Mesendoderm (in vitro differentiated cells): ENCODE data around the gene CAMK4.

ENCODE experiments used
- DNase-seq: peaks from one replicate; pipeline ENCODE4 v3.0.0; 2013
- H2AK5ac ChIP-seq: 2 replicates; pipeline ENCODE4 v1.6.1; 2013; ENCODE audit warnings: low read length, inconsistent platforms
- H2BK120ac ChIP-seq: 2 replicates; pipeline ENCODE4 v1.6.1; 2013; ENCODE audit warnings: low read depth, mild to moderate bottlenecking, low read length, moderate library complexity, mixed read lengths
- H2BK15ac ChIP-seq: replicated peaks from 2 replicates; pipeline ENCODE4 v1.6.1; 2013; ENCODE audit warnings: low read depth, mild to moderate bottlenecking, moderate library complexity
- H2BK5ac ChIP-seq: 2 replicates; pipeline ENCODE4 v1.6.1; 2013; ENCODE audit warnings: low read length, inconsistent platforms
- H3K18ac ChIP-seq: 2 replicates; pipeline ENCODE4 v1.6.1; 2013; ENCODE audit warnings: mild to moderate bottlenecking, low read length, mixed read lengths
- H3K23ac ChIP-seq: one replicate; pipeline ENCODE4 v1.6.1; 2013; ENCODE audit warnings: low read length
- H3K27ac ChIP-seq: 2 replicates; pipeline ENCODE4 v1.5.1; 2013; ENCODE audit warnings: low read depth, mild to moderate bottlenecking, inconsistent platforms, low read length, moderate library complexity
- H3K27me3 ChIP-seq: 2 replicates; pipeline ENCODE4 v1.6.1; 2013; ENCODE audit warnings: low read length, control low read depth, mild to moderate bottlenecking, inconsistent platforms; ENCODE audit not compliant: insufficient read depth, poor library complexity
- H3K36me3 ChIP-seq: 2 replicates; pipeline ENCODE4 v1.6.1; 2013; ENCODE audit warnings: low read length, inconsistent platforms; ENCODE audit not compliant: control insufficient read depth, insufficient read depth
- H3K4ac ChIP-seq: one replicate; pipeline ENCODE4 v1.6.1; 2013; ENCODE audit warnings: low read depth, mild to moderate bottlenecking, low read length, moderate library complexity
- H3K4me1 ChIP-seq: 2 replicates; pipeline ENCODE4 v1.6.1; 2013; ENCODE audit warnings: low read depth, low read length, inconsistent platforms; ENCODE audit not compliant: control insufficient read depth
- H3K4me2 ChIP-seq: 2 replicates; pipeline ENCODE4 v1.6.1; 2013; ENCODE audit warnings: low read length
- H3K4me3 ChIP-seq: 2 replicates; pipeline ENCODE4 v1.5.1; 2013; ENCODE audit warnings: mild to moderate bottlenecking, low read length
- H3K56ac ChIP-seq: one replicate; pipeline ENCODE4 v1.6.1; 2013; ENCODE audit warnings: low read length
- H3K79me1 ChIP-seq: 2 replicates; pipeline ENCODE4 v1.6.1; 2013; ENCODE audit warnings: low read length, inconsistent platforms
- H3K79me2 ChIP-seq: 2 replicates; pipeline ENCODE4 v1.6.1; 2013; ENCODE audit warnings: mild to moderate bottlenecking, low read length; ENCODE audit not compliant: control insufficient read depth, insufficient read depth
- H3K9ac ChIP-seq: 2 replicates; pipeline ENCODE4 v1.6.1; 2013; ENCODE audit warnings: low read length, inconsistent platforms
- H4K5ac ChIP-seq: one replicate; pipeline ENCODE4 v1.6.1; 2013; ENCODE audit warnings: low read length
- H4K8ac ChIP-seq: one replicate; pipeline ENCODE4 v1.6.1; 2013; ENCODE audit warnings: low read depth, mild to moderate bottlenecking, control low read depth, low read length, moderate library complexity
- WGBS: extraction: QIAGEN DNeasy Blood & Tissue Kit; methylation state at CpG from one replicate; pipeline ENCODE4 v1.1.7; 2013; ENCODE audit warnings: low lambda C conversion rate, missing lambda C conversion rate; ENCODE audit not compliant: insufficient coverage; ENCODE audit errors: extremely low coverage; 5-methylcytosine and 5-hydroxymethylcytosine counted together

Gene CAMK4

GRCh38 chr5:111454198-111454622, 230.0 kb downstream of the CAMK4 start:
- H3K4me3 ChIP-seq: no peak overlapping the region
- H3K79me2 ChIP-seq: no peaks in the 10 kb centered on the region
- no peaks in the 10 kb centered on the region for H3K79me1 ChIP-seq

GRCh38 chr5:111454776-111455175, 230.6 kb downstream of the CAMK4 start:
- no peak overlapping the region for H2BK15ac ChIP-seq
- H4K8ac ChIP-seq: no peak overlapping the region
- H3K27me3 ChIP-seq: no peaks in the 10 kb centered on the region
- H3K9ac ChIP-seq: no peak overlapping the region
- no peaks in the 10 kb centered on the region for H3K36me3 ChIP-seq
- H3K4ac ChIP-seq: no peak overlapping the region
- H3K4me1 ChIP-seq: no peaks in the 10 kb centered on the region
- H3K23ac ChIP-seq: no peak overlapping the region
- no peaks in the 10 kb centered on the region for H3K79me2 ChIP-seq
- H3K79me1 ChIP-seq: no peaks in the 10 kb centered on the region
- no peak overlapping the region for H2BK120ac ChIP-seq
- no peak overlapping the region for H3K27ac ChIP-seq
- no peak overlapping the region for H3K56ac ChIP-seq
- H3K4me3 ChIP-seq: no peak overlapping the region
- H4K5ac ChIP-seq: no peak overlapping the region
- H2BK5ac ChIP-seq: no peak overlapping the region
- WGBS: no CpG with 5 or more reads among the region's 2 CpGs
- H2AK5ac ChIP-seq: no peak overlapping the region
- no peak for DNase-seq
- H3K4me2 ChIP-seq: no peak overlapping the region
- no peak overlapping the region for H3K18ac ChIP-seq

More at GRCh38 chr5:111454198-111454622, 230.0 kb downstream of the CAMK4 start:
- H3K4ac ChIP-seq: no peak overlapping the region
- H2BK5ac ChIP-seq: no peak overlapping the region
- H3K23ac ChIP-seq: no peak overlapping the region
- WGBS: no CpG with 5 or more reads among the region's 3 CpGs
- DNase-seq: no peak
- no peaks in the 10 kb centered on the region for H3K36me3 ChIP-seq
- H4K5ac ChIP-seq: no peak overlapping the region
- H3K18ac ChIP-seq: no peak overlapping the region
- no peak overlapping the region for H2BK15ac ChIP-seq
- H4K8ac ChIP-seq: no peak overlapping the region
- no peak overlapping the region for H3K27ac ChIP-seq
- H3K56ac ChIP-seq: no peak overlapping the region
- no peaks in the 10 kb centered on the region for H3K4me1 ChIP-seq
- no peak overlapping the region for H2AK5ac ChIP-seq
- no peak overlapping the region for H2BK120ac ChIP-seq
- no peaks in the 10 kb centered on the region for H3K27me3 ChIP-seq
- H3K9ac ChIP-seq: no peak overlapping the region
- no peak overlapping the region for H3K4me2 ChIP-seq

- Histone ChIP-seq H3K9ac (no peak overlapping the region), H3K4me2 (no peak overlapping the region), H3K27me3 (no peaks in the 10 kb centered on the region), H4K8ac (no peak overlapping the region), H3K23ac (no peak overlapping the region), H3K36me3 (no peaks in the 10 kb centered on the region), H3K79me1 (no peaks in the 10 kb centered on the region), H3K4me3 (no peak overlapping the region), H4K5ac (no peak overlapping the region), H3K18ac (no peak overlapping the region), H2BK5ac (no peak overlapping the region), H3K27ac (no peak overlapping the region), H3K79me2 (no peaks in the 10 kb centered on the region), H2BK120ac (peak overlapping the region; percentile 21), H2AK5ac (no peak overlapping the region), H3K4me1 (no peaks in the 10 kb centered on the region), H2BK15ac (no peak overlapping the region), H3K4ac (no peak overlapping the region), H3K56ac (no peak overlapping the region)
- no CpG with 5 or more reads among the region's 3 CpGs for WGBS
- DNase-seq: peak; percentile 72
Measured at GRCh38 chr5:111461255-111461671, 237.1 kb downstream of the CAMK4 start.

- Histone ChIP-seq H2BK5ac (no peak overlapping the region), H3K4ac (no peak overlapping the region), H3K79me1 (no peaks in the 10 kb centered on the region), H3K4me2 (no peak overlapping the region), H3K56ac (no peak overlapping the region), H4K8ac (no peak overlapping the region), H4K5ac (no peak overlapping the region), H2AK5ac (no peak overlapping the region), H3K36me3 (no peaks in the 10 kb centered on the region), H3K27ac (no peak overlapping the region), H3K18ac (no peak overlapping the region), H3K9ac (no peak overlapping the region), H2BK15ac (no peak overlapping the region), H2BK120ac (no peak overlapping the region), H3K79me2 (no peaks in the 10 kb centered on the region), H3K4me1 (no peaks in the 10 kb centered on the region), H3K4me3 (no peak overlapping the region), H3K27me3 (no peaks in the 10 kb centered on the region), H3K23ac (no peak overlapping the region)
- no peak for DNase-seq
- no CpG with 5 or more reads among the region's 2 CpGs for WGBS
Measured at GRCh38 chr5:111461934-111462333, 237.8 kb downstream of the CAMK4 start.

- H3K56ac ChIP-seq: no peak overlapping the region
- H3K4me1 ChIP-seq: no peaks in the 10 kb centered on the region
- H3K79me2 ChIP-seq: no peaks in the 10 kb centered on the region
- no peaks in the 10 kb centered on the region for H3K36me3 ChIP-seq
- H2AK5ac ChIP-seq: no peak overlapping the region
- no peak overlapping the region for H3K27ac ChIP-seq
- H3K4me2 ChIP-seq: no peak overlapping the region
- no peak overlapping the region for H4K5ac ChIP-seq
- no peaks in the 10 kb centered on the region for H3K79me1 ChIP-seq
- H3K27me3 ChIP-seq: no peaks in the 10 kb centered on the region
- H3K9ac ChIP-seq: no peak overlapping the region
- no peak overlapping the region for H2BK15ac ChIP-seq
- no peak overlapping the region for H4K8ac ChIP-seq
- H3K18ac ChIP-seq: no peak overlapping the region
- H2BK120ac ChIP-seq: no peak overlapping the region
- DNase-seq: peak; percentile 8
- H3K4me3 ChIP-seq: no peak overlapping the region
- no peak overlapping the region for H3K4ac ChIP-seq
- no peak overlapping the region for H3K23ac ChIP-seq
- no peak overlapping the region for H2BK5ac ChIP-seq
Measured at GRCh38 chr5:111463311-111463710, 239.1 kb downstream of the CAMK4 start.

- no peak overlapping the region for H2BK120ac ChIP-seq
- H3K4me3 ChIP-seq: no peak overlapping the region
- H3K36me3 ChIP-seq: no peaks in the 10 kb centered on the region
- no peak overlapping the region for H4K5ac ChIP-seq
- H3K27me3 ChIP-seq: no peaks in the 10 kb centered on the region
- no peak overlapping the region for H3K27ac ChIP-seq
- no peak overlapping the region for H3K4me2 ChIP-seq
- no peak overlapping the region for H3K18ac ChIP-seq
- no peak overlapping the region for H3K4ac ChIP-seq
- H3K9ac ChIP-seq: no peak overlapping the region
- no CpG with 5 or more reads among the region's 2 CpGs for WGBS
- H2BK15ac ChIP-seq: no peak overlapping the region
- no peak overlapping the region for H3K56ac ChIP-seq
- no peak for DNase-seq
- no peaks in the 10 kb centered on the region for H3K79me2 ChIP-seq
- no peak overlapping the region for H3K23ac ChIP-seq
- H3K79me1 ChIP-seq: no peaks in the 10 kb centered on the region
- H4K8ac ChIP-seq: no peak overlapping the region
- no peak overlapping the region for H2AK5ac ChIP-seq
- H3K4me1 ChIP-seq: no peaks in the 10 kb centered on the region
- no peak overlapping the region for H2BK5ac ChIP-seq
Measured at GRCh38 chr5:111469293-111469896, 245.2 kb downstream of the CAMK4 start.
